H9 (cell line): ENCODE measurements around the gene EHBP1. TPM values are rescaled to one million over a fixed set of nuclear protein-coding genes. Genes with fewer than 3 reads are reported as not detected.

ENCODE experiments used
- DNase-seq: peaks from one replicate; pipeline ENCODE4 v3.0.0-alpha.2; 2017
- H2AFZ ChIP-seq: one replicate; pipeline ENCODE4 v1.6.1; 2013; ENCODE audit warnings: mild to moderate bottlenecking, low read length, control low read depth, moderate library complexity
- H2AK5ac ChIP-seq: 2 replicates; pipeline ENCODE4 v1.6.1; 2013; ENCODE audit warnings: low read length, control low read depth, mixed read lengths; ENCODE audit not compliant: insufficient read length
- H2BK120ac ChIP-seq: one replicate; pipeline ENCODE4 v1.6.1; 2013; ENCODE audit warnings: low read depth, mild to moderate bottlenecking, low read length, control low read depth, inconsistent platforms; ENCODE audit not compliant: poor library complexity, severe bottlenecking
- H2BK12ac ChIP-seq: 2 replicates; pipeline ENCODE4 v1.6.1; 2013; ENCODE audit warnings: low read length, control low read depth, mixed read lengths, low read depth; ENCODE audit not compliant: insufficient read length
- H2BK15ac ChIP-seq: 2 replicates; pipeline ENCODE4 v1.6.1; 2013; ENCODE audit warnings: low read depth, low read length, control low read depth
- H2BK20ac ChIP-seq: one replicate; pipeline ENCODE4 v1.6.1; 2013; ENCODE audit warnings: low read depth, mild to moderate bottlenecking, low read length, control low read depth, inconsistent platforms; ENCODE audit not compliant: poor library complexity, severe bottlenecking
- H2BK5ac ChIP-seq: 2 replicates; pipeline ENCODE4 v1.6.1; 2013; ENCODE audit warnings: low read length, control low read depth, mixed read lengths; ENCODE audit not compliant: insufficient read length
- H3K14ac ChIP-seq: 2 replicates; pipeline ENCODE4 v1.6.1; 2013; ENCODE audit warnings: low read length, control low read depth; ENCODE audit not compliant: insufficient read depth
- H3K18ac ChIP-seq: 2 replicates; pipeline ENCODE4 v1.6.1; 2013; ENCODE audit warnings: low read depth, mild to moderate bottlenecking, mixed read lengths, low read length, control low read depth; ENCODE audit not compliant: insufficient read length
- H3K23ac ChIP-seq: 2 replicates; pipeline ENCODE4 v1.6.1; 2013; ENCODE audit warnings: low read length, control low read depth, mixed read lengths, low read depth; ENCODE audit not compliant: insufficient read length
- H3K23me2 ChIP-seq: 2 replicates; pipeline ENCODE4 v1.6.1; 2013; ENCODE audit warnings: low read depth, mild to moderate bottlenecking, mixed read lengths, low read length, control low read depth; ENCODE audit not compliant: insufficient read length, poor library complexity, severe bottlenecking
- H3K27ac ChIP-seq: 2 replicates; pipeline ENCODE4 v1.5.1; 2013; ENCODE audit warnings: low read length, control low read depth, mixed read lengths, low read depth; ENCODE audit not compliant: insufficient read length
- H3K27me3 ChIP-seq: 2 replicates; pipeline ENCODE4 v1.6.1; 2013; ENCODE audit warnings: low read length, control low read depth, inconsistent platforms; ENCODE audit not compliant: insufficient read depth
- H3K4ac ChIP-seq: 2 replicates; pipeline ENCODE4 v1.6.1; 2013; ENCODE audit warnings: low read depth, mild to moderate bottlenecking, control low read depth, inconsistent platforms, low read length, moderate library complexity
- H3K4me1 ChIP-seq: 2 replicates; pipeline ENCODE4 v1.6.1; 2013; ENCODE audit warnings: low read length, control low read depth, inconsistent platforms; ENCODE audit not compliant: insufficient read depth
- H3K4me2 ChIP-seq: 2 replicates; pipeline ENCODE4 v1.6.1; 2013; ENCODE audit warnings: low read length, control low read depth, mixed read lengths; ENCODE audit not compliant: insufficient read length, insufficient read depth
- H3K56ac ChIP-seq: 2 replicates; pipeline ENCODE4 v1.6.1; 2013; ENCODE audit warnings: low read depth, mild to moderate bottlenecking, mixed read lengths, low read length, control low read depth; ENCODE audit not compliant: insufficient read length
- H3K79me1 ChIP-seq: 2 replicates; pipeline ENCODE4 v1.6.1; 2013; ENCODE audit warnings: low read depth, mild to moderate bottlenecking, moderate library complexity, low read length, control low read depth, inconsistent platforms; ENCODE audit not compliant: insufficient read depth, poor library complexity, severe bottlenecking
- H3K79me2 ChIP-seq: 2 replicates; pipeline ENCODE4 v1.6.1; 2013; ENCODE audit warnings: low read length, control low read depth, inconsistent platforms; ENCODE audit not compliant: insufficient read depth
- H3K9ac ChIP-seq: 2 replicates; pipeline ENCODE4 v1.6.1; 2013; ENCODE audit warnings: low read length, control low read depth, mixed read lengths; ENCODE audit not compliant: insufficient read length; ENCODE audit errors: extremely low read depth
- H3K9me3 ChIP-seq: one replicate; pipeline ENCODE4 v1.6.1; 2013; ENCODE audit warnings: low read depth, low read length, inconsistent platforms; ENCODE audit not compliant: control insufficient read depth
- H3T11ph ChIP-seq: one replicate; pipeline ENCODE4 v1.6.1; 2013; ENCODE audit warnings: mild to moderate bottlenecking, low read length, control low read depth, inconsistent platforms
- H4K20me1 ChIP-seq: one replicate; pipeline ENCODE4 v1.6.1; 2013; ENCODE audit not compliant: control insufficient read depth, insufficient read length, insufficient read depth
- H4K5ac ChIP-seq: 2 replicates; pipeline ENCODE4 v1.6.1; 2013; ENCODE audit warnings: low read depth, mild to moderate bottlenecking, mixed read lengths, low read length, control low read depth; ENCODE audit not compliant: insufficient read length
- H4K8ac ChIP-seq: replicated peaks from 2 replicates; pipeline ENCODE4 v1.6.1; 2013; ENCODE audit warnings: low read length, control low read depth, mixed read lengths, low read depth; ENCODE audit not compliant: insufficient read length
- H4K91ac ChIP-seq: 2 replicates; pipeline ENCODE4 v1.6.1; 2013; ENCODE audit warnings: low read depth, mild to moderate bottlenecking, moderate library complexity, mixed read lengths, low read length, control low read depth; ENCODE audit not compliant: insufficient read length
- H3K27ac Mint-ChIP-seq, 3 experiments: 2 replicates in 2 of 3; 3 replicates in 1 of 3; pipeline ENCODE4 v1.8.0; 2020 to 2021; ENCODE audit warnings: mixed read lengths in 3 of 3, mild to moderate bottlenecking in 1 of 3, moderate library complexity in 1 of 3
- H3K27me3 Mint-ChIP-seq: 2 replicates; pipeline ENCODE4 v1.8.0; 2021; ENCODE audit warnings: low read depth, mild to moderate bottlenecking, moderate library complexity, mixed read lengths
- H3K36me3 Mint-ChIP-seq, 3 experiments: 2 replicates in 2 of 3; 3 replicates in 1 of 3; pipeline ENCODE4 v1.8.0; 2020 to 2021; ENCODE audit warnings: low read depth in 3 of 3, mixed read lengths in 3 of 3; ENCODE audit not compliant: insufficient read depth in 1 of 3
- H3K4me1 Mint-ChIP-seq, 2 experiments: 2 replicates each; pipeline ENCODE4 v1.8.0; 2020; ENCODE audit warnings: mixed read lengths in 2 of 2
- H3K4me3 Mint-ChIP-seq, 2 experiments: 2 replicates in 1 of 2; 3 replicates in 1 of 2; pipeline ENCODE4 v1.8.0; 2020 to 2021; ENCODE audit warnings: mild to moderate bottlenecking in 2 of 2, mixed read lengths in 2 of 2, moderate library complexity in 1 of 2
- H3K9me3 Mint-ChIP-seq, 2 experiments: 2 replicates in 1 of 2; 3 replicates in 1 of 2; pipeline ENCODE4 v1.8.0; 2020; ENCODE audit warnings: mild to moderate bottlenecking in 2 of 2, mixed read lengths in 2 of 2, moderate library complexity in 1 of 2
- CTCF ChIP-seq: fragments of 200-600 bp; sonication (generic); conservative IDR thresholded peaks from 3 replicates; pipeline ENCODE4 v1.8.0; 2021; ENCODE audit warnings: antibody characterized with exemption, mild to moderate bottlenecking
- WGBS: extraction: QIAGEN DNeasy Blood & Tissue Kit; methylation state at CpG from one replicate; pipeline ENCODE4 v1.1.7; 2013; ENCODE audit warnings: missing lambda C conversion rate, low lambda C conversion rate, mixed read lengths; ENCODE audit not compliant: insufficient read length; ENCODE audit errors: extremely low coverage; 5-methylcytosine and 5-hydroxymethylcytosine counted together
- total RNA-seq: library from RNA; stranded (reverse); gene quantifications from 2 replicates; pipeline ENCODE4 v1.2.1, GENCODE V29; 2021

Gene EHBP1
- total RNA-seq, 1 experiment from 2014 or later, result 35.6 TPM

- Histone ChIP-seq H3K4ac (no peak overlapping the region), H2BK20ac (no peak overlapping the region), H3K27ac (no peak overlapping the region), H3K23me2 (no peaks in the 10 kb centered on the region), H2BK5ac (no peak overlapping the region), H3K18ac (no peak overlapping the region), H3K9ac (no peak overlapping the region), H4K8ac (no peak overlapping the region), H2BK15ac (no peak overlapping the region), H3K14ac (no peak overlapping the region), H3K9me3 (no peaks in the 10 kb centered on the region), H2BK12ac (no peak overlapping the region), H2BK120ac (no peak overlapping the region), H3K79me1 (no peaks in the 10 kb centered on the region), H2AK5ac (no peak overlapping the region), H3K23ac (no peak overlapping the region), H3K79me2 (no peaks in the 10 kb centered on the region), H3K4me1 (no peaks in the 10 kb centered on the region), H3T11ph (no peak overlapping the region), H2AFZ (no peak overlapping the region), H3K4me2 (no peak overlapping the region), H4K91ac (no peak overlapping the region), H4K5ac (no peak overlapping the region), H4K20me1 (no peaks in the 10 kb centered on the region), H3K56ac (no peak overlapping the region), H3K27me3 (no peaks in the 10 kb centered on the region)
- Mint-ChIP-seq H3K9me3 (no peaks in the 10 kb centered on the region), H3K27me3 (no peaks in the 10 kb centered on the region), H3K36me3 (no peaks in the 10 kb centered on the region), H3K27ac (peak overlapping the region in 1 of 3 experiments; percentile 48; a peak in 1 of 7 replicates), H3K4me3 (no peak overlapping the region), H3K4me1 (peaks cover 7 to 11% of the 10 kb centered on the region in 2 experiments; a peak in 3 of 4 replicates)
- TF ChIP-seq CTCF, result no peak
- WGBS, result no CpG with 5 or more reads among the region's 6 CpGs
- DNase-seq, result no peak
Measured at GRCh38 chr2:62966991-62967390, 261.5 kb downstream of the EHBP1 start.
